Neural crest cell (in vitro differentiated cells): ENCODE data around the gene TMEM97. TPM values are rescaled to one million over a fixed set of nuclear protein-coding genes. Genes with fewer than 3 reads are reported as not detected.

Source experiments
- DNase-seq: peaks from one replicate; pipeline ENCODE4 v3.0.0; 2021; ENCODE audit warnings: low read depth, mixed read lengths, low spot score
- H3K27ac Mint-ChIP-seq: one replicate; pipeline ENCODE4 v1.8.0; 2021; ENCODE audit warnings: mild to moderate bottlenecking, mixed read lengths; ENCODE audit not compliant: unreplicated experiment
- H3K27me3 Mint-ChIP-seq: 2 replicates; pipeline ENCODE4 v1.8.0; 2021; ENCODE audit warnings: low read depth, mild to moderate bottlenecking, mixed read lengths
- H3K36me3 Mint-ChIP-seq: 2 replicates; pipeline ENCODE4 v1.8.0; 2021; ENCODE audit warnings: low read depth, mild to moderate bottlenecking, mixed read lengths
- H3K4me1 Mint-ChIP-seq: 2 replicates; pipeline ENCODE4 v1.8.0; 2021; ENCODE audit warnings: mixed read lengths
- H3K4me3 Mint-ChIP-seq: one replicate; pipeline ENCODE4 v1.8.0; 2021; ENCODE audit warnings: mild to moderate bottlenecking, mixed read lengths
- H3K9me3 Mint-ChIP-seq: 2 replicates; pipeline ENCODE4 v1.8.0; 2021; ENCODE audit warnings: mixed read lengths
- total RNA-seq: library from RNA; stranded (reverse); gene quantifications from 2 replicates; pipeline ENCODE4 v1.2.1, GENCODE V29; 2021
- TF ChIP-seq, protein P1 (sequence below): fragments of 200-600 bp; sonication (generic); conservative IDR thresholded peaks from 2 replicates; pipeline ENCODE4 v1.5.0; 2021; ENCODE audit warnings: antibody characterized with exemption, mild to moderate bottlenecking

The TMEM97 gene
- total RNA-seq, 1 donor from 2014 or later: 276 TPM

DNA sequence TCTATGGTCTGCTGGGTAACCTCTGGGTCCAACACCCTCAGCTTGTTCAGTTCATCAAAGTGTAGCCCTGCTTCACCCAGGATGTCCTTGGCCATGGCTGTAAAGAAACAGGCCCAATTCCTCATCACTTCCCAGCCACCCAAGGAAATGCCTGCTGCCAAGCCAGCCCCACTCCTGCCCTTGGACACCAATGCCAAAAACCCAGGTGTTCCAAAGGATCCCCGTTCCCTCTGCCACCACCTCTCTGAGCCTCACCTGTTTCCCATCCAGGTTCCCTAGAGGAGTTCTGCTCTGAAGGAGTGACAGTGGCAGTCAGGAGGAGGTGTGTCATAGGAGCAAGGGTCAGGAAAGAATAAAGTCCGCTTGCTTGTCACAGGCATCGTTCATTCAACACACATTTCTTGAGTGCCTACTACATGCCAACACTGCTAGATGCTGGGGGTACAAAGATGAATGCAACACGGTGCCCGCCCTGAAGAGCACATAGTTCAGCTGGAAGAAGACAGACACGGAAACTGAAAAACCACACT lies 13.0 kb downstream of the TMEM97 start:
- H3K27ac Mint-ChIP-seq: no peak overlapping the region
- no peak for DNase-seq
- H3K27me3 Mint-ChIP-seq: peaks cover 3% of the 10 kb centered on the region
- H3K4me1 Mint-ChIP-seq: peaks cover 34% of the 10 kb centered on the region
- TF ChIP-seq, protein P1, sequence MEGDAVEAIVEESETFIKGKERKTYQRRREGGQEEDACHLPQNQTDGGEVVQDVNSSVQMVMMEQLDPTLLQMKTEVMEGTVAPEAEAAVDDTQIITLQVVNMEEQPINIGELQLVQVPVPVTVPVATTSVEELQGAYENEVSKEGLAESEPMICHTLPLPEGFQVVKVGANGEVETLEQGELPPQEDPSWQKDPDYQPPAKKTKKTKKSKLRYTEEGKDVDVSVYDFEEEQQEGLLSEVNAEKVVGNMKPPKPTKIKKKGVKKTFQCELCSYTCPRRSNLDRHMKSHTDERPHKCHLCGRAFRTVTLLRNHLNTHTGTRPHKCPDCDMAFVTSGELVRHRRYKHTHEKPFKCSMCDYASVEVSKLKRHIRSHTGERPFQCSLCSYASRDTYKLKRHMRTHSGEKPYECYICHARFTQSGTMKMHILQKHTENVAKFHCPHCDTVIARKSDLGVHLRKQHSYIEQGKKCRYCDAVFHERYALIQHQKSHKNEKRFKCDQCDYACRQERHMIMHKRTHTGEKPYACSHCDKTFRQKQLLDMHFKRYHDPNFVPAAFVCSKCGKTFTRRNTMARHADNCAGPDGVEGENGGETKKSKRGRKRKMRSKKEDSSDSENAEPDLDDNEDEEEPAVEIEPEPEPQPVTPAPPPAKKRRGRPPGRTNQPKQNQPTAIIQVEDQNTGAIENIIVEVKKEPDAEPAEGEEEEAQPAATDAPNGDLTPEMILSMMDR: no peak
- peak overlapping the region; percentile 98 for H3K4me3 Mint-ChIP-seq
- no peaks in the 10 kb centered on the region for H3K9me3 Mint-ChIP-seq
- H3K36me3 Mint-ChIP-seq: peaks cover 3% of the 10 kb centered on the region

DNA sequence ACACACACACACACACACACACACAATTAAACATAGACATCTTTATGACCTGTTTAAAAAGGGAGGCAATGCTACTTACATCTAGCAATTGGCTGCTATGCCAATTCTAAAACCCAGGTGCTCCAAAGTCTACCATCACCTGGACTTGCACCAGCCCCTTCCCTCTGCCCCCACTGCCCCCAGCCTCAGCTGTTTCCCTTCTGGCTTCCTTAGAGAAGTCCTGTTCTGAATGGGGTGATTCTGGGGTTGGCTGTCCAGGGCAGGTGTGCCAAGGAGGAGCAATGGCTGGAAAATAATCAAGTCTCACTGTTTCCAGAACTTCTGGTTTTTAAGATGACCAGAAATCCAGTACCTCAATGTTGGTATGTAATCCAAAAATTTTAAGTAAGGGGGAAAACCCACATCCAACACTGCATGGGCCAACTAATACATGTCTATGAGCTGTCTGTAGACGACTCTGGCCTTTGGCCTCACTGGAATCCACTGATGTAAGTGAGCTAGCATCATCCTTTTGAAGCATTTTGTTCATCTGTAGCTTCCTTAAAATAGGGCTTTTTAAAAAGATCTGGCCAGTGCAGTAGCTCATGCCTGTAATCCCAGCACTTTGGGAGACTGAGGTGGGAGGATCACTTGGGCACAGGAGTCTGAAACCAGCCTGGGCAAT lies 14.2 kb downstream of the TMEM97 start:
- H3K36me3 Mint-ChIP-seq: no peaks in the 10 kb centered on the region
- no peaks in the 10 kb centered on the region for H3K9me3 Mint-ChIP-seq
- no peak overlapping the region for H3K27ac Mint-ChIP-seq
- TF ChIP-seq, protein P1: no peak
- H3K4me1 Mint-ChIP-seq: peaks cover 36% of the 10 kb centered on the region
- H3K27me3 Mint-ChIP-seq: peaks cover 3% of the 10 kb centered on the region
- no peak for DNase-seq
- H3K4me3 Mint-ChIP-seq: peak overlapping the region; percentile 98

DNA sequence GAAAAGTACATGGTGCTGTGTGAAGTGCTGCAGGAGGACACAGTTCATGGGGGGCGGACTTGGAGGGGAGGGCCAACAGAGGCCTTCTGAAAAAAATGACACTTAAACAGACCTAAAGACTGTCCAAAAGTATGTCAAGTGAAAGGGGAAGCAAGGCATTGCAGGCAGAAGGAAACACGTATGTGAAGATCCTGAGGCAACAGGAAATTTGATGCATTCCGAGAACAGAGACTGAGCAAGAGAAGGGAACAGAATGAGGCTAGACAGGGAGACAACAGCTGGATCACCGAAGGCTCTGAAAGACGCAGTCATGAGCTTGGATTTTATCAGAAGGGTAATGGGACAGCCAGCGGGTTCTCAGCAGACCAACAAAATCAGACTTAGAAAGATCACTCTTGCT lies 15.2 kb downstream of the TMEM97 start:
- Mint-ChIP-seq H3K27ac (peak overlapping the region; percentile 90), H3K4me1 (peaks cover 40% of the 10 kb centered on the region), H3K9me3 (no peaks in the 10 kb centered on the region), H3K36me3 (no peaks in the 10 kb centered on the region), H3K4me3 (peak overlapping the region; percentile 98), H3K27me3 (peaks cover 3% of the 10 kb centered on the region)
- DNase-seq: no peak
- TF ChIP-seq, protein P1: no peak

DNA sequence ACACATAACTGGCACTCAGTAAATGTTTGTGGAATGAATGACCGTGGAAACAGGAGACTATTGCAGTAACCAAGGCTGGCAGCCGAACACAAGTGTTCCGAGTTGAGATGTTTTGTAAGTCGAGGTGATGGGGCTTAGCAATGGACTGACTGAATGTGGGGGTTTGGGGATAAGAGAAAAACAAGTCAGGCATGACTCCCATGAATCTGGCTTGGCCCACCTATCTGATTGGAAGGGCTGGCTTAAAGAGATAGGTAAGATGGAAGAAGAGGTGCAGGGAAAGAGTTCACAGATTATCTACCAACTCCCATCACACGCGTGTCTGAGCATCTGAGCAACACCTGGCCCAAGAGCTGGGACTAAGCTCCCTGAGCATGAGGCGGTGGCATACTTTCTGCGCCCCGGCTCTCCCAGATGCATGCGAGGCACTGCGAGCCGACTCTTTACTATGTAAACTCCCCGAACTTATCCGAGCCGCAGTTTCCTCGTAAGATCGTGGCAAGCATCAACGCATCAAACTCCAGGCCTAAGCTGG lies 15.7 kb downstream of the TMEM97 start:
- TF ChIP-seq, protein P1: no peak
- DNase-seq: no peak
- H3K27me3 Mint-ChIP-seq: peaks cover 3% of the 10 kb centered on the region
- peak overlapping the region; percentile 98 for H3K4me3 Mint-ChIP-seq
- no peaks in the 10 kb centered on the region for H3K36me3 Mint-ChIP-seq
- peaks cover 40% of the 10 kb centered on the region for H3K4me1 Mint-ChIP-seq
- H3K27ac Mint-ChIP-seq: peak overlapping the region; percentile 90
- H3K9me3 Mint-ChIP-seq: no peaks in the 10 kb centered on the region

DNA sequence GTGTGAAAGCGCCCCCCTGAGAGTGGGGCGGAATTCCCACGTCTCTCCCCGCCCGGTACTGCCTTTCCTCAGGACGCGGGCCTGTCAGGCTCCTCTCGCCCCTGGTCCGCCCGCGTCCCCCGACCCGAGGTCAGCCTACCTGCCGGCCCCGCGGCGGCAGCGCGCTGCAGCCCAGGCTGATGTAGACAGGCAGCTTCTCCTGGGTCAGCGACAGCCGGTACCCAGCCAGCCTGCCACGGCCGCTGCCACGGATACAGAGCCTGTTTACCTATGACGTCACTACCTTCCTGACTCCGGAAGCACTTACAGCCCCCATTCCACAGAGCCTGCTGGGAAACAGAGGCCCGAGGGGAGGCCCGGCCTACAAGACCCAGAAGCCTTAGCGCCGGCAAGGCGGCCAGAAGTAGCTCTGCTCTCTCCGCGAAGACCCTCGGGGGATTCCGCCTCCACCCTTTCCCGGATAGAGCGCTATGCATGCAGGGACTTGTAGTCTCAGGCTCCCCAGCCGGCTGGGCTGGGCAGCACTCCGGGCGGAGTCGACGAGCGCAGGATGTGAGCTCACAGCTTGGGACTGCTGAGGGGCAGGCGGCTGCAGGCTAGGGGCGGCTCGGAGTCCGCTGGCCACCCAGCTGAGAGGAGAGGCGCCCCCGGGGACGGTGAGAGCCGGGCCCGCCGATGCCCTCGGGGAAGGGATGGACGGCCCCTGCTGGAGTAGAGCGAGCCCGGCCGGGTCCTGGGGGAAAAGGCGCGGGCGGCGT lies 16.4 kb downstream of the TMEM97 start, which contains the start of the genes IFT20 and TNFAIP1:
TSS of gene IFT20 (minus strand) at position 272 of the 758 bp plus-strand sequence. CDS start 3,487 bp downstream, outside the sequence.
TSS of gene TNFAIP1 (plus strand) at position 561 of the 758 bp plus-strand sequence. CDS start 3,761 bp downstream, outside the sequence.
- peak within 1 kb of the TSS; percentile 98 for H3K4me3 Mint-ChIP-seq
- no peaks in the 10 kb centered on the region for H3K36me3 Mint-ChIP-seq
- DNase-seq: peak; percentile 96
- H3K9me3 Mint-ChIP-seq: no peaks in the 10 kb centered on the region
- H3K27me3 Mint-ChIP-seq: peaks cover 3% of the 10 kb centered on the region
- H3K27ac Mint-ChIP-seq: peak within 1 kb of the TSS; percentile 99
- H3K4me1 Mint-ChIP-seq: peaks cover 40% of the 10 kb centered on the region
- TF ChIP-seq, protein P1: no peak
